Measurements from ENCODE around the gene NR3C1. TPM values are rescaled to one million over a fixed set of nuclear protein-coding genes. Genes with fewer than 3 reads are reported as not detected.

Gene NR3C1
- total RNA-seq, 1 experiment from 2014 or later, result 16.0 TPM

- TF ChIP-seq JUND (IDR thresholded peaks at IDR 0.05) (no peak), SP1 (IDR thresholded peaks at IDR 0.05; ENCODE audit: low read depth) (no peak), EZH2phosphoT487 (IDR thresholded peaks at IDR 0.05; ENCODE audit: borderline replicate concordance) (no peak), SIN3A (IDR thresholded peaks at IDR 0.05; ENCODE audit: low read depth) (no peak)
- TF ChIP-seq, protein P1, sequence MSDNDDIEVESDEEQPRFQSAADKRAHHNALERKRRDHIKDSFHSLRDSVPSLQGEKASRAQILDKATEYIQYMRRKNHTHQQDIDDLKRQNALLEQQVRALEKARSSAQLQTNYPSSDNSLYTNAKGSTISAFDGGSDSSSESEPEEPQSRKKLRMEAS (IDR thresholded peaks at IDR 0.05), result 0 out of 2 replicates have a peak, but pooled peaks have one; percentile 33
These were observed 743 bp downstream of the NR3C1 start (continued) for GRCh38 chr5:143402553-143403333.

GRCh38 chr5:143402017-143402552, 1.4 kb downstream of the NR3C1 start:
- Histone ChIP-seq H2AFZ (ENCODE audit: low read depth, low read length, poor library complexity, severe bottlenecking) (no peak overlapping the region), H3K9ac (ENCODE audit: low read length) (peak overlapping the region; percentile 71), H3K27me3 (ENCODE audit: insufficient read depth, low read length) (no peaks in the 10 kb centered on the region), H3K36me3 (ENCODE audit: control insufficient read depth in 1 of 2, insufficient read depth in 2 of 2, low read length in 2 of 2) (peaks cover 0 to 6% of the 10 kb centered on the region in 2 experiments; a peak in 1 of 4 replicates), H3K27ac (ENCODE audit: low read depth, low read length) (no peak overlapping the region), H3K9me3 (ENCODE audit: control insufficient read depth in 1 of 2, insufficient read depth in 1 of 2, low read depth in 1 of 2, low read length in 2 of 2) (no peaks in the 10 kb centered on the region), H3K4me2 (ENCODE audit: low read length) (peak overlapping the region; percentile 93), H3K4me1 (ENCODE audit: control insufficient read depth in 1 of 2, insufficient read depth in 2 of 2, low read length in 2 of 2) (peaks cover 9 to 14% of the 10 kb centered on the region in 2 experiments; a peak in 2 of 4 replicates), H3K9me2 (ENCODE audit: insufficient read depth) (no peaks in the 10 kb centered on the region), H4K20me1 (ENCODE audit: insufficient read depth) (no peaks in the 10 kb centered on the region), H3K79me2 (ENCODE audit: insufficient read depth, low read length) (peaks cover 33% of the 10 kb centered on the region; the same call in 1 of the 2 replicates), H3K4me3 (replicated peaks in 1 of 2; ENCODE audit: low read depth in 1 of 2, low read length in 2 of 2) (peak overlapping the region; percentile 66 to 77)
- ChIA-PET POLR2A (no interaction called here), RAD21 (ENCODE audit: low non-redundant PET in 1 of 2, low total read pairs in 2 of 2, uncharacterized antibody in 2 of 2, unreplicated experiment in 2 of 2) (no interaction called here), CTCF (no interaction called here)
- DNase-seq (ENCODE audit: low read depth, low spot score) (no peak), ATAC-seq (no peak)
- intact Hi-C loops (cut with micrococcal nuclease), result loop anchor here (2.0 to 5.0 kb wide), 3 partner anchors 157 to 425 kb away; no protein-coding TSS in a partner anchor
- TSS peak; percentile 35 for BruUV-seq (replicated peaks)
- TF ChIP-seq EZH2phosphoT487 (IDR thresholded peaks at IDR 0.05; ENCODE audit: borderline replicate concordance) (no peak), ZFX (IDR thresholded peaks at IDR 0.05) (no peak), POLR2AphosphoS5 (IDR thresholded peaks at IDR 0.05; ENCODE audit: low read depth, low read length) (no peak), RAD21 (IDR thresholded peaks at IDR 0.05; ENCODE audit: low read depth) (no peak), SRF (IDR thresholded peaks at IDR 0.05; ENCODE audit: low read depth) (no peak), EGR1 (IDR thresholded peaks at IDR 0.05; ENCODE audit: low read depth) (no peak; the same call in 1 of the 2 replicates), ATF3 (IDR thresholded peaks at IDR 0.05) (no peak), REST (IDR thresholded peaks at IDR 0.05; ENCODE audit: low read depth) (no peak), POLR2A (IDR thresholded peaks at IDR 0.05; ENCODE audit: borderline replicate concordance, extremely low read depth, insufficient read depth, insufficient read length) (no peak), EZH2 (IDR thresholded peaks at IDR 0.05) (no peak), CEBPB (IDR thresholded peaks at IDR 0.05; ENCODE audit: low read depth) (no peak), ZNF274 (IDR thresholded peaks at IDR 0.05; ENCODE audit: low read depth, low read length) (no peak), TCF7L2 (IDR thresholded peaks at IDR 0.05; ENCODE audit: borderline replicate concordance, extremely low read depth, insufficient read depth, insufficient read length) (no peak), JUND (IDR thresholded peaks at IDR 0.05) (no peak), ELF1 (IDR thresholded peaks at IDR 0.05; ENCODE audit: borderline replicate concordance, low read depth) (no peak)
- TF ChIP-seq, protein P2, sequence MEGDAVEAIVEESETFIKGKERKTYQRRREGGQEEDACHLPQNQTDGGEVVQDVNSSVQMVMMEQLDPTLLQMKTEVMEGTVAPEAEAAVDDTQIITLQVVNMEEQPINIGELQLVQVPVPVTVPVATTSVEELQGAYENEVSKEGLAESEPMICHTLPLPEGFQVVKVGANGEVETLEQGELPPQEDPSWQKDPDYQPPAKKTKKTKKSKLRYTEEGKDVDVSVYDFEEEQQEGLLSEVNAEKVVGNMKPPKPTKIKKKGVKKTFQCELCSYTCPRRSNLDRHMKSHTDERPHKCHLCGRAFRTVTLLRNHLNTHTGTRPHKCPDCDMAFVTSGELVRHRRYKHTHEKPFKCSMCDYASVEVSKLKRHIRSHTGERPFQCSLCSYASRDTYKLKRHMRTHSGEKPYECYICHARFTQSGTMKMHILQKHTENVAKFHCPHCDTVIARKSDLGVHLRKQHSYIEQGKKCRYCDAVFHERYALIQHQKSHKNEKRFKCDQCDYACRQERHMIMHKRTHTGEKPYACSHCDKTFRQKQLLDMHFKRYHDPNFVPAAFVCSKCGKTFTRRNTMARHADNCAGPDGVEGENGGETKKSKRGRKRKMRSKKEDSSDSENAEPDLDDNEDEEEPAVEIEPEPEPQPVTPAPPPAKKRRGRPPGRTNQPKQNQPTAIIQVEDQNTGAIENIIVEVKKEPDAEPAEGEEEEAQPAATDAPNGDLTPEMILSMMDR (IDR thresholded peaks at IDR 0.05 in 2 of 3, conservative IDR thresholded peaks at IDR 0.05 in 1 of 3; ENCODE audit: borderline replicate concordance in 1 of 3, insufficient read depth in 1 of 3, low read depth in 2 of 3, low read length in 2 of 3), result no peak

All from HCT116 (cell line).